Uterus (tissue), 2 donors: ENCODE data around the gene UBE2Z.

Experiments used
- POLR2A ChIP-seq, 2 donors: fragments of 450-650 bp; IDR thresholded peaks; one replicate each; pipeline ENCODE4 v1.6.1; 2016; ENCODE audit warnings: antibody characterized with exemption in 2 of 2, mild to moderate bottlenecking in 1 of 2, moderate library complexity in 1 of 2
- TF ChIP-seq, protein P1 (sequence below), 4 experiments: fragments of 200-600 bp in 2 of 4; fragments of 450-650 bp in 2 of 4; sonication (generic) in 2 of 4; IDR thresholded peaks; one replicate each; pipeline ENCODE4 v1.5.1; 2016 to 2019; ENCODE audit warnings: antibody characterized with exemption in 4 of 4, mild to moderate bottlenecking in 2 of 4, moderate library complexity in 1 of 4

- TF ChIP-seq, protein P1, sequence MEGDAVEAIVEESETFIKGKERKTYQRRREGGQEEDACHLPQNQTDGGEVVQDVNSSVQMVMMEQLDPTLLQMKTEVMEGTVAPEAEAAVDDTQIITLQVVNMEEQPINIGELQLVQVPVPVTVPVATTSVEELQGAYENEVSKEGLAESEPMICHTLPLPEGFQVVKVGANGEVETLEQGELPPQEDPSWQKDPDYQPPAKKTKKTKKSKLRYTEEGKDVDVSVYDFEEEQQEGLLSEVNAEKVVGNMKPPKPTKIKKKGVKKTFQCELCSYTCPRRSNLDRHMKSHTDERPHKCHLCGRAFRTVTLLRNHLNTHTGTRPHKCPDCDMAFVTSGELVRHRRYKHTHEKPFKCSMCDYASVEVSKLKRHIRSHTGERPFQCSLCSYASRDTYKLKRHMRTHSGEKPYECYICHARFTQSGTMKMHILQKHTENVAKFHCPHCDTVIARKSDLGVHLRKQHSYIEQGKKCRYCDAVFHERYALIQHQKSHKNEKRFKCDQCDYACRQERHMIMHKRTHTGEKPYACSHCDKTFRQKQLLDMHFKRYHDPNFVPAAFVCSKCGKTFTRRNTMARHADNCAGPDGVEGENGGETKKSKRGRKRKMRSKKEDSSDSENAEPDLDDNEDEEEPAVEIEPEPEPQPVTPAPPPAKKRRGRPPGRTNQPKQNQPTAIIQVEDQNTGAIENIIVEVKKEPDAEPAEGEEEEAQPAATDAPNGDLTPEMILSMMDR (IDR thresholded peaks at IDR 0.05), result no peak
- TF ChIP-seq POLR2A (IDR thresholded peaks at IDR 0.05), result no peak
Observed at GRCh38 chr17:48869821-48870318, 38.3 kb upstream of the UBE2Z start.
